GM23338 (cell line): ENCODE measurements around the gene NSD2.

ENCODE experiments used
- CREB1 ChIP-seq: fragments of 250-450 bp; sonication (Bioruptor Pico); IDR thresholded peaks from 2 replicates; pipeline ENCODE4 v1.5.0; 2020; ENCODE audit warnings: low read depth, mild to moderate bottlenecking, moderate library complexity
- CTCF ChIP-seq, 2 experiments: fragments of 200-600 bp in 1 of 2; sonication (generic) in 1 of 2; conservative IDR thresholded peaks; 2 replicates each; pipeline versions ENCODE4 v1.5.1 to v1.6.1; 2016 to 2017; ENCODE audit warnings: antibody characterized with exemption in 2 of 2, low read depth in 2 of 2, mild to moderate bottlenecking in 2 of 2, moderate library complexity in 1 of 2
- EZH2 ChIP-seq: fragments of 200-600 bp; sonication (generic); IDR thresholded peaks from one replicate; pipeline ENCODE4 v1.8.0; 2017; ENCODE audit warnings: antibody characterized with exemption, mild to moderate bottlenecking, low read depth; ENCODE audit not compliant: unreplicated experiment
- EZH2phosphoT487 ChIP-seq: fragments of 200-600 bp; sonication (generic); IDR thresholded peaks from one replicate; pipeline ENCODE4 v1.8.1; 2018; ENCODE audit warnings: antibody characterized with exemption; ENCODE audit not compliant: unreplicated experiment
- JUNB ChIP-seq: IDR thresholded peaks from one replicate; pipeline ENCODE4 v1.6.1; 2016; ENCODE audit warnings: antibody characterized with exemption; ENCODE audit not compliant: unreplicated experiment
- NANOG ChIP-seq: IDR thresholded peaks from 2 replicates; pipeline ENCODE4 v1.6.1; 2016; ENCODE audit warnings: antibody characterized with exemption, borderline replicate concordance
- POLR2AphosphoS5 ChIP-seq: IDR thresholded peaks from 2 replicates; pipeline ENCODE4 v1.6.1; 2016; ENCODE audit warnings: antibody characterized with exemption, low read depth
- REST ChIP-seq: IDR thresholded peaks from one replicate; pipeline ENCODE4 v1.6.1; 2018; ENCODE audit warnings: antibody characterized with exemption; ENCODE audit not compliant: unreplicated experiment
- TF ChIP-seq, protein P1 (sequence below): IDR thresholded peaks from 2 replicates; pipeline ENCODE4 v1.6.1; 2016; ENCODE audit warnings: antibody characterized with exemption

- TF ChIP-seq CTCF (conservative IDR thresholded peaks at IDR 0.05; ENCODE audit: low read depth in 2 of 2): no peak
- TF ChIP-seq CREB1 (CRISPR knock-in tag): no peak
- TF ChIP-seq POLR2AphosphoS5: no peak
- TF ChIP-seq EZH2: no peak
- no peak for TF ChIP-seq REST
- TF ChIP-seq EZH2phosphoT487: no peak
- TF ChIP-seq NANOG: no peak
- TF ChIP-seq, protein P1, sequence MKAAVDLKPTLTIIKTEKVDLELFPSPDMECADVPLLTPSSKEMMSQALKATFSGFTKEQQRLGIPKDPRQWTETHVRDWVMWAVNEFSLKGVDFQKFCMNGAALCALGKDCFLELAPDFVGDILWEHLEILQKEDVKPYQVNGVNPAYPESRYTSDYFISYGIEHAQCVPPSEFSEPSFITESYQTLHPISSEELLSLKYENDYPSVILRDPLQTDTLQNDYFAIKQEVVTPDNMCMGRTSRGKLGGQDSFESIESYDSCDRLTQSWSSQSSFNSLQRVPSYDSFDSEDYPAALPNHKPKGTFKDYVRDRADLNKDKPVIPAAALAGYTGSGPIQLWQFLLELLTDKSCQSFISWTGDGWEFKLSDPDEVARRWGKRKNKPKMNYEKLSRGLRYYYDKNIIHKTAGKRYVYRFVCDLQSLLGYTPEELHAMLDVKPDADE: no peak
- TF ChIP-seq JUNB: no peak
Measured at GRCh38 chr4:1868293-1868692, 2.9 kb upstream of the NSD2 start.
